ENCODE data around the gene ATP5PF.
"Not testable (repeated sequence)": the region's sequence is repeated elsewhere in the genome, so short reads cannot be mapped to it uniquely, and the experiment has no call there.

The ATP5PF gene

GRCh38 chr21:25721987-25722386 lies 12.7 kb downstream of the ATP5PF start:
- no peak for DNase-seq

DNA sequence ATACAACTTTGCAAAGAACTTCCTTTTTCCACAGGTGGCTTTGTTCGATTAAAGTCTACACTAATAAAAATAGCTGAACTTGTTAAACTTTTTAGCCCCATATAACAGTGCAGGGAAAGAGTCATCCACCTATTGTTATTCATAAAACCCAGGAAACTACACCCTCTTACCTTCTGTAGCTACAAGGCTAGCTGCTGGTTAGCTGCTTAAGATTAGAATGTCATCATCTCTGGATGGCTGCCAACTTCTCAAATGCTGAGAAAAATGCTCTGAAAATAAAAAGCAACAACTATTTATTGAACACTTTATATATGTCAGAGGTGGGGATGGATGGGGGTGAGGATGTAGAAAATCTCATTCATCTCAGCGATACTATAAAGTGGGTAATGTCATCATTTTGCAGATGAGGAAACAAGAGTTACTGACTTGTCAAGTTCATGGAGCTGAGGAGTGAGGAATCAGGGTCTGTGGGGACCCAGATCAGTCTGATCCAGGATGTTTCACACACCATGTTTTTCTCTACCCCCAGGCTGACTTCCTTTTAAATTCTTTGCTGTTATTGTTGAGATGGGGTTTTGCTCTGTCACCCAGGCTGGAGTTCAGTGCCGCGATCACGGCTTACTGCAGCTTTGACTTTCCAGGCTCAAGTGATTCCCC lies 17.1 kb downstream of the ATP5PF start:
- DNase-seq: no peak

DNA sequence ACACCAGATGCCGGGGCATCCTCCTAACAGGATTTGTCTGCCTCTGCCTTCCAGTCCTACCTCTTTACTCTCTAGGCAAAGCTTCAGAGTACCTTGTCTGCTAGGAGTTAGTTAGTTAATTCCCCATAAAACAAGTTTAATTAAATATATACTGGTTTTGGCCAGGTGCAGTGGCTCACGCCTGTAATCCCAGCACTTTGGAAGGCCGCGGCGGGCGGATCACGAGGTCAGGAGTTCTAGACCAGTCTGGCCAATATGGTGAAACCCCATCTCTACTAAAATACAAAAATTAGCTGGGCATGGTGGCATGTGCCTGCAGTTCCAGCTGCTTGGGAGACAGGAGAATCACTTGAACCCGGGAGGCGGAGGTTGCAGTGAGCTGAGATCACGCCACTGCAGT lies 20.6 kb downstream of the ATP5PF start:
- not testable (repeated sequence) for DNase-seq

DNA sequence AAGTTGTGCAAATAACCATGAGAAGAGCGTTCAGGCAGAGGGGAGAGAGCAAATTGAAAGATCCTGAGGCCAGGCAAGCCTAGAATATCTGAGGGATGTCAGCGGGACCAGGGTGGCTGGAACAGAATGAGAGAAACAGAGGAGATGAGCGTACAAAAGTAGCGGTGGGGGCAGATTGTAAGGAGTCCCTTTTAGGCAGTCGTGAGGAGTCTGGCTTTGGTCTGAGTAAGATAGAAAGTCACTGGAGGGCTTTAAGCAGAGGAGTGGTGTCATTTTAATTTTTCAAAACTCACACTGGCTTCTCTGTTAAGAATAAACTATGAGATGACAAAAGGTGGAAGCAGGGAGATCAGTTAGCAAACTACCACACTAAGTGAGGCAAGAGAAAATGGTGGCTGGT lies 24.2 kb downstream of the ATP5PF start:
- no peak for DNase-seq

GRCh38 chr21:25709684-25710265 lies 24.9 kb downstream of the ATP5PF start:
- no peak for DNase-seq

DNA sequence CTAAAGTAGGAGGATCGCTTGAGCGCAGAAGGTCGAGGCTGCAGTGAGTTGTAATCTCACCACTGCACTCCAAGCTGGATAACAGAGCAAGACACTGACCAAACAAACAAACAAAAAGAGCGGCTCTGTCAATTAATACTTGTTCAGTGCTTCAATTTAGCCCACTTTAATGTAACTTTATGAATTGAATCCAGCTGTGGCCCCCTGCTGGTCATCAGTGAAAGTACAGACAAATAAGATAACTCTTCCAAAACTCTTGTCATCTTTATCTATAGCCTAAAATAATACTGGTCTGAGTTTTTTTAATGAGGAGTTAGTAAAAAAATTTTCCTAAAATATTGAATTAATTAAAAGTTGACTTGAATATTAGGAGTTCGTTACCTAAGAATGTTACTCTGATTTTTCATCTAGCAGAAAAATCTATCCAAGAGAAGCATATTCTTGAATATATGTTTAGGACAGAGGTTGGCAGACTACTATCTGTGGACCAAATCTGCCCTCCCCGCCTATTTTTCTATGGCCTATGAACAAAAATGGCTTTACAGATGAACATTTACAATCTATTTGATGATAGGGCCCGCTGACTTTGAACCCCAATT lies 26.1 kb downstream of the ATP5PF start:
- peak in 1 of 2 experiments; percentile 40 for DNase-seq

GRCh38 chr21:25701529-25701928 lies 33.2 kb downstream of the ATP5PF start:
- no peak for DNase-seq

DNA sequence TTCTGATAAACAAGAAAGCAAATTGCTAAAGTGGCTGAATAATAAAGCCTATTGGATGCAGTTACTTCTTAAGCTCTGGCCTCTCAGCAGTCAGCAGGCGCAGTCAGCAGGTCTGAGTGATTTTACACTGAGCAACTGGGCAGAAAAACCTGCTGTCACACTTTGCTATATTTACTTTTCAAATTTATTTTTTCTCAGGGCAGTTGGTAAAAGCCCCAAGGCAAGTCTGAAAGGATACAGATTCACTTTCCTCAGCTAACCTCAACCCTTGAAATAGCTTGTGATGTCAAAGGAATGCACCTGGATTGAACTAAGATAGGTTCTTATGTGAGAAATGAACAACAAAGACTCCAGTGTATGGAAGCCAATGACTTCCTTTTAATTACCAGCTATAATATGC lies 34.0 kb downstream of the ATP5PF start:
- no peak for DNase-seq

DNA sequence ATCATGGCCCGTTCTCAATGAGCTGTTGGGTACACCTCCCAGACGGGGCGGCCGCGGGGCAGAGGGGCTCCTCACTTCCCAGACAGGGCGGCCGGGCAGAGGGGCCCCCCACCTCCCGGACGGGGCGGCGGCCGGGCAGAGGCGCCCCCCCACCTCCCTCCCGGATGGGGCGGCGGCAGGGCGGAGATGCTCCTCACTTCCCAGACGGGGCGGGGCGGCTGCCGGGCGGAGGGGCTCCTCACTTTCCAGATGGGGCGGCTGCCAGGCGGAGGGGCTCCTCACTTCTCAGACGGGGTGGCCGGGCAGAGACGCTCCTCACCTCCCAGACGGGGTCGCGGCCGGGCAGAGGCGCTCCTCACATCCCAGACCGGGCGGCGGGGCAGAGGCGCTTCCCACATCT lies 39.2 kb downstream of the ATP5PF start:
- DNase-seq: not testable (repeated sequence)

DNA sequence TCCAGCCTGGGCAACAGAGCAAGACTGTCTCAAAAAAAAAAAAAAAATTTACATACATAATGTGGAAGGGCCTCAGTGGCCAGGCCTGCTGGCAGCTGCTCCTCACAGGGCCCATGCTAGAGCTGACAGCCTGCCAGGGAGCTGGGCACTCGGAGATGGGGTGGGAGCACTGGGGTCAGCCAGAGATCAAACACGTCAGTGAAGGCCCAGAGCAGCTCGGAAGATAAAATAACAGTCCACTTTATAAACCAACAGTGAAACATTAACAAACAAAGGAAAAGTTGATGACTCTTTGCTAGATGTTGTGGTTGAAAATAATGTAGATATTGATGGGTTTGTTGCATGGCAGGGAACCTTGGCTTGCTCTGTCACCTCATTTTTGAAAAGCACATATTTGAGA lies 42.7 kb downstream of the ATP5PF start:
- no peak for DNase-seq

GRCh38 chr21:25689226-25689625 lies 45.5 kb downstream of the ATP5PF start:
- no peak for DNase-seq

DNA sequence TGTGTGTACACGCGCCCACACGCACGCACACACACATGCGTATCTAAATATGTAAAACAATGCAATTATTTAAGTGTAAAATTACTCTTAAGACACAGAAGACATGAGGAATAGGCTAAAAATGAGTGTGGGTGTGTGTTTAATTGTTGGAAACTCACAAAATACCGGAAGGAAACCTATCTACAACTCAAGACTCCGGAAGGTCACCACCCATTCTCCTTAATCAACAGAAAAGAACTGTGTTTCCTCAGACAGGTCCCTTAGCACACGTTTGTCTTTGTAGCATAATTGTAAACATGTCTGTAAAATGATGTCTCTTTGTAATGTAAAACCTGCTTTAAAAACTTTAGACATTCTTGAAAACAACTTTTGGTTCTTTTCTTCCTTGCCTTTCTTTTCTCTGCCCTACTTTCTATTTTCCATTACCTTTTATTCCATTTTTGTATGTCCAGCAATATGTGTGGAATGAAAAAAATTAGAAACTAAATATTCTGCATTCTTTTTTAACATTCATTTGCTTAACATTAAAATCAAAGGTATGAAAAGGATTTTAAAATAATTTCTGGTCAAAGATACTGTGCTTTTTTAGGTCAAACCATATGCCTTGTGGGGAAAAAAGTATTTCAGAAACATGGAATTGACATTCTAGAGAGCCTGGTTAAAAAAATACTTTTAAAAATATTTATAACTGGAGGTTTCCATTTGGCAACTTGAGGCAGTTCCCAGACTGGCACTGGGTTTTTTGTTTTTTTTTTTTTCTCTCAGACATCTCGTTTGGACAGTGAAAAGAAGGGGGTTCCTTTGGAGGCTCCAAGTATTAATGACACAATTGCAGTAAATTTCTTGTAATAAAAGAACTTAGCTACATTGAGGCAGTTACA lies 46.2 kb downstream of the ATP5PF start:
- no peak for DNase-seq

- DNase-seq: no peak
Observed at GRCh38 chr21:25687787-25688186, 46.9 kb downstream of the ATP5PF start.

GRCh38 chr21:25682382-25682781 lies 52.3 kb downstream of the ATP5PF start:
- DNase-seq: no peak

GRCh38 chr21:25676451-25676850 lies 58.3 kb downstream of the ATP5PF start:
- DNase-seq: no peak

All from SW 1271 (cell line).